Loucy (cell line): ENCODE measurements around the gene ACVR1.

ENCODE experiments used
- H2AFZ ChIP-seq: fragments of 200-600 bp; sonication (generic); 2 replicates; pipeline ENCODE4 v1.6.0; 2016; ENCODE audit warnings: antibody characterized with exemption, mild to moderate bottlenecking, low read length, moderate library complexity
- H3F3A ChIP-seq: fragments of 200-600 bp; 2 replicates; pipeline ENCODE4 v1.6.0; 2016; ENCODE audit warnings: antibody characterized with exemption, low read depth, mild to moderate bottlenecking
- H3K27me3 ChIP-seq: fragments of 200-600 bp; sonication (generic); 2 replicates; pipeline ENCODE4 v1.6.1; 2014; ENCODE audit warnings: low read length, mild to moderate bottlenecking; ENCODE audit not compliant: insufficient read depth, poor library complexity, severe bottlenecking
- H3K36me3 ChIP-seq: fragments of 200-600 bp; sonication (generic); 2 replicates; pipeline ENCODE4 v1.6.1; 2016; ENCODE audit warnings: low read length; ENCODE audit not compliant: insufficient read depth
- H3K4me1 ChIP-seq: fragments of 200-600 bp; sonication (generic); 2 replicates; pipeline ENCODE4 v1.5.1; 2014; ENCODE audit warnings: low read length, mild to moderate bottlenecking; ENCODE audit not compliant: insufficient read depth, poor library complexity, severe bottlenecking
- H3K4me2 ChIP-seq: fragments of 200-600 bp; sonication (generic); 2 replicates; pipeline ENCODE4 v1.6.0; 2014; ENCODE audit warnings: antibody characterized with exemption, low read length, low read depth, mild to moderate bottlenecking; ENCODE audit not compliant: poor library complexity, severe bottlenecking
- H3K4me3 ChIP-seq: fragments of 200-600 bp; sonication (generic); 2 replicates; pipeline ENCODE4 v1.5.1; 2014; ENCODE audit warnings: low read length, mild to moderate bottlenecking, mixed read lengths; ENCODE audit not compliant: poor library complexity, severe bottlenecking
- H3K79me2 ChIP-seq: fragments of 200-600 bp; sonication (generic); 2 replicates; pipeline ENCODE4 v1.6.1; 2014; ENCODE audit warnings: low read length; ENCODE audit not compliant: insufficient read depth
- H3K9ac ChIP-seq: fragments of 200-600 bp; sonication (generic); 2 replicates; pipeline ENCODE4 v1.6.0; 2014; ENCODE audit warnings: mild to moderate bottlenecking, low read depth, low read length, moderate library complexity; ENCODE audit not compliant: poor library complexity, severe bottlenecking
- H3K9me2 ChIP-seq: fragments of 200-600 bp; sonication (generic); replicated peaks from 2 replicates; pipeline ENCODE4 v1.6.1; 2016; ENCODE audit warnings: low read depth, low read length, mixed read lengths
- H3K9me3 ChIP-seq: fragments of 200-600 bp; sonication (generic); 2 replicates; pipeline ENCODE4 v1.6.1; 2014; ENCODE audit warnings: mild to moderate bottlenecking, antibody characterized with exemption, low read length, low read depth; ENCODE audit not compliant: insufficient read depth
- H4K20me1 ChIP-seq: fragments of 200-600 bp; sonication (generic); 2 replicates; pipeline ENCODE4 v1.6.0; 2014; ENCODE audit warnings: antibody characterized with exemption, low read length, mild to moderate bottlenecking; ENCODE audit not compliant: insufficient read depth, poor library complexity, severe bottlenecking
- EZH2phosphoT487 ChIP-seq: fragments of 200-600 bp; IDR thresholded peaks from 2 replicates; pipeline ENCODE4 v1.6.1; 2018; ENCODE audit warnings: antibody characterized with exemption, mild to moderate bottlenecking, moderate library complexity, borderline replicate concordance
- TF ChIP-seq, protein P1 (sequence below): fragments of 200-600 bp; sonication (generic); conservative IDR thresholded peaks from 2 replicates; pipeline ENCODE4 v1.5.1; 2014; ENCODE audit warnings: mild to moderate bottlenecking, antibody characterized with exemption, low read length

The ACVR1 gene

DNA sequence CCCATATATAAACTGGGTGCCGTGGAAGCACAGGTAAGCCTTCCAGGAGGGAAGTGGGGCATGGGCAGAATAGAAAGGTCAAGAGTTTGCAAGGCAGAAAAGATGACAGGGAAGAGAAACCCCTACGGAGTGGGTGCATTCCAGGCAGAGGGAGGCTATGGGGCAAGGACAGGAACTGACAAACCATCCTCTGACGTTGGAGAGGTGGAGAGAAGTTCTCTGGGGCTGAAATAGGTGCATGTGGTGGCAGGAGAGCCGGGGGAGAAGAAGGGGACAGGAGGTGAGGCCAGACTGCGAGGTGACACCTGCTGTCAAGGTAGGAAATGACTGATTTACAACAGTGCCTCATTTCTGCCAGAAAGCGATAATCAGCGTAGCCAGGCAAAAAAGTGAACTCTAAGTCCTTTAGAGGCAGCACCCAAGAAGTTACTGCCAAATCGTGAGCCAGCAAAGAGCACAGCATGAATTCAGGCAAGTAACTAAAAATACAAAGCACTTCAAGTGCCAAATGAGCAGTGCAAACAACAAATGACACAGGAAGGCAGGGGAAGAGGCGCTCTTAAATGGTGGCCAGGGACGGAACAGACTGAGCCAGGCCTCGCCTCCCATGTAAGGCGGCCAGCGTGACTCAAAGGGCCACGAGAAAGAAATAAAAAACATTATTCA, 134.2 kb downstream of the ACVR1 start:
- H3K9me3 ChIP-seq = no peaks in the 10 kb centered on the region
- no peak overlapping the region for H3K4me3 ChIP-seq
- H4K20me1 ChIP-seq = no peaks in the 10 kb centered on the region
- H3K9ac ChIP-seq = no peak overlapping the region
- peaks cover 10% of the 10 kb centered on the region; the same call in 1 of the 2 replicates for H3K36me3 ChIP-seq
- H3F3A ChIP-seq = no peaks in the 10 kb centered on the region
- H3K79me2 ChIP-seq = no peaks in the 10 kb centered on the region
- H3K4me1 ChIP-seq = no peaks in the 10 kb centered on the region
- no peak overlapping the region for H2AFZ ChIP-seq
- TF ChIP-seq EZH2phosphoT487 = no peak
- TF ChIP-seq, protein P1, sequence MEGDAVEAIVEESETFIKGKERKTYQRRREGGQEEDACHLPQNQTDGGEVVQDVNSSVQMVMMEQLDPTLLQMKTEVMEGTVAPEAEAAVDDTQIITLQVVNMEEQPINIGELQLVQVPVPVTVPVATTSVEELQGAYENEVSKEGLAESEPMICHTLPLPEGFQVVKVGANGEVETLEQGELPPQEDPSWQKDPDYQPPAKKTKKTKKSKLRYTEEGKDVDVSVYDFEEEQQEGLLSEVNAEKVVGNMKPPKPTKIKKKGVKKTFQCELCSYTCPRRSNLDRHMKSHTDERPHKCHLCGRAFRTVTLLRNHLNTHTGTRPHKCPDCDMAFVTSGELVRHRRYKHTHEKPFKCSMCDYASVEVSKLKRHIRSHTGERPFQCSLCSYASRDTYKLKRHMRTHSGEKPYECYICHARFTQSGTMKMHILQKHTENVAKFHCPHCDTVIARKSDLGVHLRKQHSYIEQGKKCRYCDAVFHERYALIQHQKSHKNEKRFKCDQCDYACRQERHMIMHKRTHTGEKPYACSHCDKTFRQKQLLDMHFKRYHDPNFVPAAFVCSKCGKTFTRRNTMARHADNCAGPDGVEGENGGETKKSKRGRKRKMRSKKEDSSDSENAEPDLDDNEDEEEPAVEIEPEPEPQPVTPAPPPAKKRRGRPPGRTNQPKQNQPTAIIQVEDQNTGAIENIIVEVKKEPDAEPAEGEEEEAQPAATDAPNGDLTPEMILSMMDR = no peak
- no peaks in the 10 kb centered on the region for H3K9me2 ChIP-seq
- H3K4me2 ChIP-seq = no peak overlapping the region
- H3K27me3 ChIP-seq = no peaks in the 10 kb centered on the region

DNA sequence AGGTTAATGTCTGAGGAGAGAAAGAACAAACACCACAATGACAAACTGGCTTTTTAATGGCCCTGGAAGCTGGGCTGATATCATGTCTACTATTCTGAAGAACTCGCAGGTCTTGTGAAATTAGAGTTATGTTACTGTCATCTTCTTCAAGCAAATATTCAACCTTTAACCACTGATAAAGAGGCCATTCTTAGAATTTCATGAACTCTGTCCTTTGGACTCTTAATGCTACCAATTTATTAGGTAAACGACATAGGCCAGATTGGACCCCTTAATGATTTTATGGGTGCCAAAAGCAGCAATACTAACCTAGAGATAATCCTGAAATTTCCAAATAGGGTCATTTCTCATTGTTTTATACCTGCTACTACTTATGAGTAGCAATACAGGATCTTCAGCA, 138.5 kb downstream of the ACVR1 start:
- H2AFZ ChIP-seq = no peak overlapping the region
- peaks cover 12% of the 10 kb centered on the region; the same call in 1 of the 2 replicates for H3K36me3 ChIP-seq
- H3K9me2 ChIP-seq = no peaks in the 10 kb centered on the region
- H3K4me3 ChIP-seq = no peak overlapping the region
- H3K4me2 ChIP-seq = no peak overlapping the region
- no peaks in the 10 kb centered on the region for H3K27me3 ChIP-seq
- H3K4me1 ChIP-seq = no peaks in the 10 kb centered on the region
- no peak overlapping the region for H3K9ac ChIP-seq
- no peaks in the 10 kb centered on the region for H3K79me2 ChIP-seq
- H3K9me3 ChIP-seq = no peaks in the 10 kb centered on the region
- TF ChIP-seq, protein P1 = no peak
- no peak for TF ChIP-seq EZH2phosphoT487
- no peaks in the 10 kb centered on the region for H3F3A ChIP-seq
- no peaks in the 10 kb centered on the region for H4K20me1 ChIP-seq

DNA sequence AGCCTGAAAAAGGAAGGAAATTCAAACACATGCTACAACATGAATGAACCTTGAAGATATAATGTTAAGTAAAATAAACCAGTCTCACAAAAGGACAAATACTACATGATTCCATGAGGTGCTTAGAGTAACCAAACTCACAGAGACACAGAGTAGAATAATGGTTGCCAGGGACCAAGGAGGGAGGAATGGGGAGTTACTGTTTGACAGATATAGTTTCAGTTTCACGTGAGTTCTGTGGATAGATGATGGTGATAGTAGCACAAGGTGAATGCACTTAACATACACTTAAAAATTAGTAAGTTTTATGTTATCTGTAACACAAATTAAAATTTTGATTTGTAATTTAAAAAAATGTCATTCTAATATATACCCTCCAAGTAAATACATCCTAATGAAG, 140.6 kb downstream of the ACVR1 start:
- Histone ChIP-seq H3K4me3 (no peak overlapping the region), H3K36me3 (peaks cover 12% of the 10 kb centered on the region; the same call in 1 of the 2 replicates), H3F3A (no peaks in the 10 kb centered on the region), H4K20me1 (no peaks in the 10 kb centered on the region), H3K9ac (no peak overlapping the region), H3K4me2 (no peak overlapping the region), H3K79me2 (no peaks in the 10 kb centered on the region), H2AFZ (no peak overlapping the region), H3K4me1 (no peaks in the 10 kb centered on the region), H3K9me2 (no peaks in the 10 kb centered on the region), H3K27me3 (no peaks in the 10 kb centered on the region), H3K9me3 (no peaks in the 10 kb centered on the region)
- TF ChIP-seq, protein P1 = no peak
